Endodermal cell (in vitro differentiated cells): Measurements from ENCODE around the gene SMIM41. TPM values are rescaled to one million over a fixed set of nuclear protein-coding genes. Genes with fewer than 3 reads are reported as not detected.

Source experiments
- DNase-seq: peaks from one replicate; pipeline ENCODE4 v3.0.0-alpha.2; 2017
- H3K27ac ChIP-seq: 2 replicates; pipeline ENCODE4 v1.5.1; 2013; ENCODE audit warnings: mild to moderate bottlenecking, low read depth, low read length, moderate library complexity
- H3K27me3 ChIP-seq: 2 replicates; pipeline ENCODE4 v1.6.1; 2013; ENCODE audit warnings: mild to moderate bottlenecking, low read length, moderate library complexity; ENCODE audit not compliant: insufficient read depth, control insufficient read depth, poor library complexity, severe bottlenecking
- H3K36me3 ChIP-seq: 2 replicates; pipeline ENCODE4 v1.7.0; 2013; ENCODE audit warnings: mild to moderate bottlenecking, low read length, moderate library complexity; ENCODE audit not compliant: control insufficient read depth, insufficient read depth
- H3K4me1 ChIP-seq: one replicate; pipeline ENCODE4 v1.7.0; 2013; ENCODE audit warnings: low read length; ENCODE audit not compliant: control insufficient read depth, insufficient read depth
- H3K4me3 ChIP-seq: 2 replicates; pipeline ENCODE4 v1.5.1; 2013; ENCODE audit warnings: mild to moderate bottlenecking, low read length, moderate library complexity
- H3K9ac ChIP-seq: 2 replicates; pipeline ENCODE4 v1.6.1; 2013; ENCODE audit warnings: mild to moderate bottlenecking, low read length, moderate library complexity; ENCODE audit not compliant: poor library complexity, severe bottlenecking; ENCODE audit errors: extremely low read depth
- H3K9me3 ChIP-seq: 2 replicates; pipeline ENCODE4 v1.6.1; 2013; ENCODE audit warnings: mild to moderate bottlenecking, low read length, moderate library complexity; ENCODE audit not compliant: control insufficient read depth
- H3K27ac Mint-ChIP-seq: 2 replicates; pipeline ENCODE4 v1.8.0; 2020; ENCODE audit warnings: mixed read lengths
- H3K27me3 Mint-ChIP-seq: 2 replicates; pipeline ENCODE4 v1.8.0; 2021; ENCODE audit warnings: mild to moderate bottlenecking, mixed read lengths; ENCODE audit not compliant: insufficient read depth
- H3K36me3 Mint-ChIP-seq: 2 replicates; pipeline ENCODE4 v1.8.0; 2020; ENCODE audit warnings: low read depth, mixed read lengths
- H3K4me1 Mint-ChIP-seq: 2 replicates; pipeline ENCODE4 v1.8.0; 2020; ENCODE audit warnings: mixed read lengths
- H3K4me3 Mint-ChIP-seq: 2 replicates; pipeline ENCODE4 v1.8.0; 2020; ENCODE audit warnings: mild to moderate bottlenecking, moderate library complexity, mixed read lengths
- H3K9me3 Mint-ChIP-seq: 2 replicates; pipeline ENCODE4 v1.8.0; 2020; ENCODE audit warnings: mild to moderate bottlenecking, mixed read lengths
- CTCF ChIP-seq: fragments of 200-600 bp; sonication (generic); conservative IDR thresholded peaks from 2 replicates; pipeline ENCODE4 v1.5.0; 2021; ENCODE audit warnings: antibody characterized with exemption, mild to moderate bottlenecking
- WGBS, 2 experiments: methylation state at CpG; one replicate each; pipeline versions ENCODE4 v1.1.5 to v1.1.7; 2013; ENCODE audit warnings: missing lambda C conversion rate in 2 of 2, mixed read lengths in 1 of 2; ENCODE audit not compliant: insufficient coverage in 1 of 2, insufficient read length in 1 of 2; 5-methylcytosine and 5-hydroxymethylcytosine counted together
- total RNA-seq, 2 donors: library from RNA; stranded (reverse); fragmentation: NEBNext Ultra II Directional in 1 of 2; extraction: Animal tissue kit (Norgen Biotek cat#: 25700) in 1 of 2; gene quantifications; 2 replicates in 1 of 2; 3 replicates in 1 of 2; pipeline ENCODE4 v1.2.1, GENCODE V29; 2021

The SMIM41 gene
- total RNA-seq, 2 donors from 2014 or later = not detected

GRCh38 chr12:52043386-52044212 is 35.9 kb upstream of the SMIM41 start:
- Mint-ChIP-seq H3K4me1 (no peaks in the 10 kb centered on the region), H3K4me3 (no peak overlapping the region), H3K36me3 (peaks cover 7% of the 10 kb centered on the region), H3K9me3 (no peaks in the 10 kb centered on the region), H3K27ac (no peak overlapping the region), H3K27me3 (peaks cover 2% of the 10 kb centered on the region)
- no peak overlapping the region for H3K4me3 ChIP-seq
- WGBS, 2 experiments = 88 to 90% methylated on average over 17 to 21 of the region's 21 CpGs
- TF ChIP-seq CTCF = no peak
- peaks cover 4% of the 10 kb centered on the region for H3K36me3 ChIP-seq
- no peaks in the 10 kb centered on the region for H3K27me3 ChIP-seq
- H3K4me1 ChIP-seq = no peaks in the 10 kb centered on the region
- no peaks in the 10 kb centered on the region for H3K9me3 ChIP-seq
- no peak overlapping the region for H3K9ac ChIP-seq
- H3K27ac ChIP-seq = no peak overlapping the region
- DNase-seq = no peak

GRCh38 chr12:52044292-52044983 is 35.1 kb upstream of the SMIM41 start:
- WGBS, 2 experiments = 91% methylated on average over 12 to 18 of the region's 18 CpGs
- H3K27ac Mint-ChIP-seq = no peak overlapping the region
- H3K4me3 ChIP-seq = no peak overlapping the region

GRCh38 chr12:52045794-52046199 is 33.7 kb upstream of the SMIM41 start:
- Histone ChIP-seq H3K27me3 (no peaks in the 10 kb centered on the region), H3K9me3 (no peaks in the 10 kb centered on the region), H3K27ac (no peak overlapping the region), H3K4me3 (no peak overlapping the region), H3K4me1 (no peaks in the 10 kb centered on the region), H3K36me3 (peaks cover 4% of the 10 kb centered on the region), H3K9ac (no peak overlapping the region)
- H3K4me3 Mint-ChIP-seq = no peak overlapping the region
- TF ChIP-seq CTCF = no peak
- DNase-seq = no peak
- H3K27ac Mint-ChIP-seq = no peak overlapping the region
- no peaks in the 10 kb centered on the region for H3K9me3 Mint-ChIP-seq
- H3K36me3 Mint-ChIP-seq = peaks cover 7% of the 10 kb centered on the region
- 66 to 72% methylated on average over 3 to 4 of the region's 4 CpGs for WGBS, 2 experiments
- peaks cover 16% of the 10 kb centered on the region for H3K4me1 Mint-ChIP-seq
- peaks cover 10% of the 10 kb centered on the region for H3K27me3 Mint-ChIP-seq

More at GRCh38 chr12:52044292-52044983, 35.1 kb upstream of the SMIM41 start:
- Mint-ChIP-seq H3K9me3 (no peaks in the 10 kb centered on the region), H3K27me3 (peaks cover 3% of the 10 kb centered on the region), H3K4me1 (peaks cover 3% of the 10 kb centered on the region), H3K36me3 (peaks cover 7% of the 10 kb centered on the region), H3K4me3 (no peak overlapping the region)
- Histone ChIP-seq H3K4me1 (no peaks in the 10 kb centered on the region), H3K9ac (no peak overlapping the region), H3K9me3 (no peaks in the 10 kb centered on the region), H3K27me3 (no peaks in the 10 kb centered on the region), H3K36me3 (peaks cover 4% of the 10 kb centered on the region), H3K27ac (no peak overlapping the region)
- no peak for TF ChIP-seq CTCF
- DNase-seq = no peak
